KG1 (cell line): ENCODE data around the gene BASP1.

Experiments
- DNase-seq: peaks from one replicate; lab custom pipeline; 2025; lab: John Stamatoyannopoulos, UW

BASP1 gene, protein sequence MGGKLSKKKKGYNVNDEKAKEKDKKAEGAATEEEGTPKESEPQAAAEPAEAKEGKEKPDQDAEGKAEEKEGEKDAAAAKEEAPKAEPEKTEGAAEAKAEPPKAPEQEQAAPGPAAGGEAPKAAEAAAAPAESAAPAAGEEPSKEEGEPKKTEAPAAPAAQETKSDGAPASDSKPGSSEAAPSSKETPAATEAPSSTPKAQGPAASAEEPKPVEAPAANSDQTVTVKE

DNA sequence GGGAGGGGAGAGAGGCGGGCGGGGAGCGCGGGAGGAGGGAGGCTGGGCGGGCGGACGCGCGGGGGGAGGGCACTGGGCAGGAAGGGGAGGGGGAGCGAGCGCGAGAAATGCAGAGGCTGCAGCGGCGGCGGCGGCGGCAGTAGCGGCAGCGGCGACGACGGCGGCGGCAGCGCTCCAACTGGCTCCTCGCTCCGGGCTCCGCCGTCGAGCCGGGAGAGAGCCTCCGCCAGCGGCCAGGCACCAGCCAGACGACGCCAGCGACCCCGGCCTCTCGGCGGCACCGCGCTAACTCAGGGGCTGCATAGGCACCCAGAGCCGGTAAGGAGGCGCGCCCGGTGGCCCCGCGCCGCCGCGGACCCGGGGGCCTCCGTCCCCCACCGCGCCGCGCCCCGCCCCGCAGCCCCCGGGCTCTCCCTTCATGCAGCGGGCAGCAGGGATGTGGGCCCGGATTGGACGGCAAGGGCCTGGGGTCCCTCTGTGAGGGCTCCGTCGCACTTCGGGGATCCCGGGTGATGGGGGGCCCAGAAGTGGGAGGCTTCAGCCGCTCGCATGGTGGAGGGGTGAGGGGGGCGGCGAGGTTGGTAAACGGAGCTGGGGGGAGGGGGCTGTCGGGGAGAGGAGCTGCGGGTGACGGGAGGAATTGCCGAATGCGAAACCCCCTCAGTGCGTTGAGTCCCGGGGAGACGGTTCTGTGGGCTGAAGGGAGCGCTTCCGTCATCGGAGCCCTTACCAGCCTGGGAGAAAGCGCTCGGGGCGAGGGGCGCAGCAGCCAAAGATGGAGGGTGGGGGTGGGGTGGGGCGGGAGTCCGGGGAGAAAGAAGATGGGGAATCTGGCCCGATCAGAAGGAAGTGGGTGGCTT lies at the start of gene BASP1:
BASP1 (plus strand) TSS at position 139 of the 860 bp plus-strand sequence. CDS start 57,586 bp downstream, outside the sequence.
- DNase-seq: no peak

DNA sequence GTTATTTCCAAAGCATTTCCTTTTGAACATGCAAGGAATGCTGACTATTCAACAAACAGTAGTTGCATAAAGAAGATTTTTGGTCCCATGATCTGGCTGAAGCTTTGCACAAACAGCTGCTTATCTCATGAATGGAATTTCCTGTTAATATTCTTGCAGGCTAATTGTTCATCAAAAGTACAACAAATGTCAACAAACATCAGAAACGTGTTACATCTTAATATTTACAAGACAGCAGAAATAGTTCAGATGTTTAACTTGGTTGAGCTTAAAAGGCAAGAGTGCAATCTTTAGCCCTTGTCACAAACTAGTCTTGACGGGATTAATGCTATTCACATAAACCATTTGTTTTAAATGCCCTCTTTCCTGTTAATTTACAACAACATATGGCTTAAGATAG lies 47.9 kb upstream of the BASP1 start:
- DNase-seq: no peak

DNA sequence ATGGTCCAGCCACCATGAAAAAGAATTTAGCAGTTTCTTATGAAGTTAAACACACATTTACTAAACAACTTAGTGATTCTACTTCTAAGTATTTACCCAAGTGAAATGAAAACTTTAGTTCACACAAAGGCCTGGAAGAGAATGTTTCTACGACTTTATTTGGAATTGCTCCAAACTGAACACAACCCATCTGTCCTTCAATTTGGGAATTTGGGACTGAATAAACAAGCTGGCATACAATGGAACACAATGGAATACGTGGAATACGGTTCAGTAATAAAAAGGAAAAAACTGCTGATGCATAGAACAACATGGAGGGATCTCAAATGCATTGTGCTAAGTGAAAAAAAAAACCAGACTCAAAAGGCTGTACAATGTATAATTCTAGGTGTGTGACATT lies 44.6 kb upstream of the BASP1 start:
- DNase-seq: no peak

- no peak for DNase-seq
Observed at GRCh38 chr5:17174965-17175364, 42.5 kb upstream of the BASP1 start.

DNA sequence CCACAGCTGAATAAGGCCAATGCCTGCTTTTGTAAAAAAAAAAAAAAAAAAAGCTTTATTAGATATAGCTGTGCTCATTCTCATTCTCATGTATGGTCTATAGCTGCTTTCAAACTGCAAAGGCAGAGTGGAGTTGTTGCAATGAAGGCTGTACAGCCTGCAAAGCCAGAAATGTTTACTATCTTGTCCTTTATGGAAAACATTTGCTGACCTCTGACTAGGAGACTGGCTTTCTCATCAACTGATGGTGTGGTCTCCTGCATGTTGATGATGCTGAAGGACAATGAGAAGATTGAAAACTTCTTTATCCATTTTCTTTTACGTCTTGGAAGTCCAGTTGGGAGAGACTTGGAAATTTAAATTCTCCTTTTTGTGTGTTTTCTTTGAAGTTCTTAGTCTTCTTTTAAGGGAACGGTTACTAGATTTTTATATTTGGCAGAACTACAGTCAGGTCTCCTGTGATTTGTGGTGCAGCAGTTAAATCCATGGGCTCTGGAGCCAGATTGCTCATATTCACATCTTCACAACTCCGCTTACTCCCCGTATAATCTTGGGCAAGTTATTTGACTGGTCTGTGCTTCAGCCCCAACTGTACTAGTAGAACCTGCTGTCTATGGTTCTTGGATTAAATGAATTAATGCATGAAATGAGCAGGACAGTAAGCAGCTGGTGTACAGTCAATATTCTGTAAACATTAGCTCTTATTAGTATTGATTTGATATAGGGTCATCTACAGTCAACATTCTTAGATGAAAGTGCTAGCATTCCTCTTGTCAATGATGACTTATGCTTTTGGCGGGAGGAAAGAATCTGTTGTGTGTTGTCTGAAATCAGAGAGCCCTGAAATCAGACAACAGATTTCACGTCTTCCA lies 39.7 kb upstream of the BASP1 start:
- DNase-seq: no peak

DNA sequence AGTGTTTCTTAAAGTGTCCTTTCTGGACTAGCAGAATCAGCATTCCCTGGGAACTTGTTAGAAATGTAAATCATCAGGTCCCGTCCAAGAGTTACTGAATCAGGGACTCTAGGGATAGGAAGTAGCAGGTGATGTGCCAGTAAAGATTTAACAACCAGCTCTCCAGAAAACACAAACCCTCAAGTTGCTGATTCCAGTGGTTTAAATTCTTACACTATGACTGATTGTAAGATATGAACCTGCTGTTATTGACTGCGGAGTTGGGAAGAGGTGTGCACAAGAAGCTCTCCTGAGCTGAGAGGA lies 39.1 kb upstream of the BASP1 start:
- DNase-seq: no peak

- no peak for DNase-seq
Observed at GRCh38 chr5:17180330-17180843, 37.0 kb upstream of the BASP1 start.

GRCh38 chr5:17180864-17181723 lies 36.3 kb upstream of the BASP1 start:
- DNase-seq: no peak

GRCh38 chr5:17182494-17182893 lies 34.9 kb upstream of the BASP1 start:
- DNase-seq: no peak

DNA sequence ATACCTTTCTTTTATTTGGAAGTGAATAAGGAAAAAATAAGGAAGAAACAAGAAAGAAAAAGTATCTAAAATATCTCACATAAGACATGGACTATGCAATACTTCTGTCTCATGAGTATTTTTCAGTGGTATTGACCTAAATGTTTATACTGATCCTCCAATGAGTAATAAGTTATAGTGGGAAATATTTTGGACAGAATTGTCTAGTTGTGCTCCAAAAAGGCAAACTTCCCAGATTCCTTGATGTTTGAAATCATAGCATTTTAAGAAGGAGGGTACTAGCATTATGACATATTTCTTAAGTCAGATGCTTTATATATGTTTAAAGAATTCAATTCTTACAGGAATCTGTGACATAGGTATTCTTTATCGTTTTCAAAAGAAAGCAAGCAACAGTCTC lies 34.5 kb upstream of the BASP1 start:
- no peak for DNase-seq

GRCh38 chr5:17183831-17184230 lies 33.6 kb upstream of the BASP1 start:
- DNase-seq: no peak

DNA sequence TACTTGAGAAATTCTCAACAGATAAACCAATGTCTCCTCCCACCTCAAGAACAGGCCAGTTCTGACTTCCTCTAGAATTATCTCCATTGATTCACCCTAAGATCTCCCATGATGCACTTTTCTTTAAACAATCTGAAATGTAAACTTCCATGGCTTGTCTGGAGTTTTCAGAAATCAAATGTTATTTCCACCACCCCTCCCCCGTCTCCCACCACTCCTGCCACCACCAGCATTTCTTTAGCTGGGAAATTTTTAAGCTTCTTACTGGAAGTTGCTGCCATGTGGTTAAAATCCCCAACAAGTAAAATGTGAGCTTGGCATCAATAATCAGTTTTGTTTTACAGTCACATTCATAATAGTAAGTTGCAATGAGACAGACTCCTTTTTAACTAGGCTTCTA lies 32.8 kb upstream of the BASP1 start:
- no peak for DNase-seq

DNA sequence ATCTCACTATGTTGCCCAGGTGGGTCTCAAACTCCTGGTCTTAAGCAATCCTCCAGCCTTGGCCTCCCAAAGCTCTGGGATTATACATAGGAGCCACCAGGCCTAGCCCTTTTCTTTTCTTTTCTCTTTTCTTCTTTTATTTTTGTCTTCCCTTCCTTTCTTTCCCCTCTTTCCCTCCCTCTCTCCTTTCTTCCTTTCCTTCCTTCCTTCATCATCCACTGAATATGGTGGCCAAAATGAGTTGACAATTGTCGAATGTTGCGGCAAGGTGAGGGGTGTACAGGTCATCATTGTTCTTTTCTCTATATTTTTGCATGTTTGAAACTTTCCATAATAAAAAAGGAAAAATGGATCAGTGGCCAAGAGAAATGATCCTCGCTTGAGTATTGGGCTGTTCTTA lies 32.1 kb upstream of the BASP1 start:
- DNase-seq: no peak

DNA sequence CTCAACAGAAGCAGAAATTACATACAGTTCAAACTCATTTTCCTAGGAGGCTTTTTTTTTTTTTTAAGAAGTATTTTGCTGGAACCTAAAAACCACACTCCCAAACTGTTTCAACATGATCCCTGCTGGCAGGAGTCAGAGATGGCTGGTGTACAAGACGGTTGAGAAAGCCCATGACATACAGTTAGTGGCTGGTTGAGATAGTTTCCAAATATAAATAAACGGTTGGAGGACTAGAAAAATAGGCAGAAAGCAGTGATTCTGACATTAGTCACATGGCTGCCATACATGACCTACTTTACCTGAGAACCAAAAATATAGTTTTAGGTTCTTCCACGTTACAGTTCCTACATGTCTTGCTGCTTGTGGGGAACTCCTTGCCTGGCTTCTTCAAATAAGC lies 31.7 kb upstream of the BASP1 start:
- no peak for DNase-seq

- no peak for DNase-seq
Observed at GRCh38 chr5:17186256-17186655, 31.2 kb upstream of the BASP1 start.

DNA sequence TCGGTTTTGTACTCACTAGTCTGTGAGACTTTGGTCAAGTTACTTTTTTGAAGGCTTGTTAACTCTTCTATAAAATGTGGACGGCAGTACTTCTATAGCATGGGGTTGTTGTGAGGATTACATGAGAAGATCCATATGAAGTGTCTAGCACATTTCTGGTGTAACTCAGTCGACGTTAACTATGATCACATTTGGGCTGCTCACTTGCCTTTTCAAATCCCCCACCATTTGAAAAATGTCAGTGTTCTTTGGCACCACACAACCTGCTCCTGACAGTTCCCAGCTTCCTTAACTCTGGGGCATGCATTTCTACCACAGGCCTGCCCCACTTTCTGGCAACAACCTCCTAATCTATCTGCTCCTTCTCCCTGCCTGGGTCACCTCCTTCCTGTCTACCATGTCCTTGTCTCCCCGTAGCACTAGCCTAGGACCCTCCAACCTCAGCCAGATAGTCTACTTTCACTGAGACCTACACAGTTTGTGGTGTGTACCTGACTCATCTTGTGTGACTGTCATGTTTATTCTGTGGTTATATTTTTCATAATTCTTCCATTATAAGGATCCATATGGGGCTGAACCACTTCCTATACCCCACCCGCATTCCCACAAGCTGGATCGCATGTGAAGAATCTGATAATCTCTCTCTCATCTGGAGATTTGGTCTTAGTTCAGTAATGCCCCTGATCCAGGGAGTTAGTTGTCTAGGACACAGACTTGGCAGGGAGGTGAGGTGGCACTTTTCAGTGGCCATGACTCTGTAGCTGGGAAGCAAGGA lies 30.2 kb upstream of the BASP1 start:
- DNase-seq: no peak

GRCh38 chr5:17187786-17188170 lies 29.7 kb upstream of the BASP1 start:
- no peak for DNase-seq

DNA sequence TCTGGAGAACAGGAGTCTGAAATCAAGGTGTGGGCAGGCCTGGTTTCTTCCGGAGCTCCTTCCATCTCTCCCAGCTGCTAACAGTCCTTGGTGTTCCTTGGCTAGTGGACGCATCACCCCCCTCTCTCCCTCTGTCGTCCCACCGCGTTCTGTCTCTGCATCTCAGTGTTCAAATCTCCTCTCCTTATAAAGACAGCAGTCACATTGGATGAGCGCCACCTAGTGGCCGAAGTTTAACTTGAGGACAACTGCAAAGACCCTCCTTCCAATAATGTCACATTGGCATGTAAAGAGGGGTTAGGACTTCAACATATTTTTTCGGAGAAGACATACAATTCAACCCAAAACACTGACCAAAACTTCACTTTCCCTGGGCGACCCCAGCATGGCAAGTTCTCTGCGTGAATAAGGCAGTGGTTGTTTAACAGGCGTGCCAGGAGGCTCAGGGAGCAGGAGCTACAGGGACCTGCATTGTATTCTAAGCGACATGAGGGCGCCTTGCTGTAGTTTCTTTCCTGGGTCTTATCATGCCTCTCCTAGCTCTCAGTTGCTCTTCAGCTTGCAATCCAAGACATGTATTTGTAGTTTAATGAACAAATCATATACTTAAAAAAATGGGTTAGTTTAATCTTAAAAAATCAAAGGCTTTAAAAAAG lies 27.9 kb upstream of the BASP1 start:
- peak; percentile 76 for DNase-seq

DNA sequence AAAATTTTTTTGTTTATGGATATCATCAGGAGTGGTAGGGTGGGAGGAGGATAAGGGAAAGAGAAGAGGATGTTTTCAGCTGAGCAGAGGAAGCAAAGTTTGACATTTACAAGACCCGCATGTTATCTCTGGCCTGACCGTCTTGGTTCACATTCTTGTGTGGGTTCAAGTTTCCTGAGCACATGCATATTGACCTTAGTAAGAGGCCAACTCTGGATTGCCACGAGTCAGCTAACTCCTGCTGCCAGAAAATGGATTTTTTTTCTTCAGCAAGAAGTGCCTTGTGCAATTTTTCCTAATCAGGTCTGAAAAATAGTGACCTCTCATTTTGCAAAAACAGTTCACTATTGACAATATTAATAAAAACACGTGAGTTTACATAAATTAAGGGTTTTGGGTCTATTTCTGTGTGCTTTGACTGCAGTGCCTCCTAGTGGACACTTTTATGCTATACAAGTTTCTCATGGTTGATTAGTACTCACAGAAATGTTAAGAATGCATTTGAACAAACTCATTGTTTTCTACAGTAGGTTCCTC lies 27.1 kb upstream of the BASP1 start:
- DNase-seq: peak; percentile 46

DNA sequence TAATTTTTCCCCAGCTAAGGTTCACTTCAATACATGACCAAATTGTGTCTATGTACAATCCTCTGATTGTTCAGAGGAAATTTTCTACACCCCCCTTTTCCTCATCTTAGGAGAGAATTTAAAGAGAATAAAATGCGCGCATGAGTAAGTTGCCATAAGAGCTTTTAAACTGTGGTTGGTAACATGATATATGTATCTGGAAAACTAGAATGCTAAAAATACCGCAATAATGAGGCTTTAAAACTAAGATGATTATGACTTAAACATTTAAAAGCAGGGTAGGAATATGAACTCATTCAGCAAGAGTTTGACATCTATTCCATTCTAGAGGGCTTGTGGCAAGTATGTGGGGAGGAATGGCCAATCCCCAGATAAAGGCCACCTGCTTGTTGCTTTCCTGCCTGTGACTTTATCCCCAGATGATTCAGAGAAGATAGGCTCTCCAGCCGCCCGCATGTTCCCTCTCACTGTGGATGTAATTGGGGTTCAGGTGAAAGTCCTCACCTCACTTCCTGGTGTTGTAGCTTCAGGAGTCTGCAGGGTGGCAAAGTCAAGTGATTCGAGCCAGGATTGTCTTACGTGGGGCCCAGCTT lies 26.5 kb upstream of the BASP1 start:
- DNase-seq: no peak
